GM19467 (cell line): ENCODE data around the gene LAMTOR1.

Experiments
- ATAC-seq: cut with Tn5 transposase; IDR thresholded peaks from one replicate; pipeline ENCODE4 v1.9.1; 2021; ENCODE audit warnings: mild to moderate bottlenecking, moderate library complexity; ENCODE audit not compliant: unreplicated experiment

Gene LAMTOR1

DNA sequence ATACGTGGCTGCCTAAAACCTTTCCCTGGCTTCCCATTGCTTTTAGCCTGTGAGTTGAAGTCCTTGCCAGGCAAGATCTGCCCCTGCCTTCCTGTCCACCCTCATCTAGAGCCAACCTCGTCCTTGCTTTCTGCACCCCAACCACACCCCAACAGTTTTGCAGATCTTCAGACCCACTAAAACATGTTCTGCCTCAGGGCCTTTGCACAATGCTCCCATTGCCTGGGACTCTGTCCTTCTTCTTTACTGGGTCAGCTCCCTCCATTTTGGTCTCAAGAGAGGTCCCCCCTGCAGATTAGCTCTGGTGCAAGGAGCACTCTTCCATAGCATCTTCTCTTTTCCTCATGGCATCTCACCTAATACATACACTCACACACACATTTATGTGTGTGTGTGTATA, 17.8 kb upstream of the LAMTOR1 start:
- no peak for ATAC-seq

DNA sequence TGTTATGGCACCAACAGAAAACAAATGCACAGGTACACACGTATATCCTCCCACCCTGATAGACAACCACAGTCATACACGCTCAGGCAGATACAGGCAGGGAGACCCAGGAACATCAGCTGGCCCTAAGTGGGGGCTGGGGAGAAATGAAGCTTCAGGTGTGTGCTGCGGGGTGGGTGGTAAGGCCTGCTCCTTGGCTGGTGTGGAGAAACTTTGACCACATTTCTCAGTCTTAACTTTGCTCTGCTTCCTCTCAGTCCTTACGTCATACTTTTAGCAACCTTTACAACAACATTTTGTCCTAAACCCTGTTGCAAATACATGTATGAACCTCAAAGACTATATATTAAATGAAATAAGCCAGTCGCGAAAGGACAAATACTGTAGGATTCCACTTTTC, 16.1 kb upstream of the LAMTOR1 start:
- ATAC-seq = no peak

DNA sequence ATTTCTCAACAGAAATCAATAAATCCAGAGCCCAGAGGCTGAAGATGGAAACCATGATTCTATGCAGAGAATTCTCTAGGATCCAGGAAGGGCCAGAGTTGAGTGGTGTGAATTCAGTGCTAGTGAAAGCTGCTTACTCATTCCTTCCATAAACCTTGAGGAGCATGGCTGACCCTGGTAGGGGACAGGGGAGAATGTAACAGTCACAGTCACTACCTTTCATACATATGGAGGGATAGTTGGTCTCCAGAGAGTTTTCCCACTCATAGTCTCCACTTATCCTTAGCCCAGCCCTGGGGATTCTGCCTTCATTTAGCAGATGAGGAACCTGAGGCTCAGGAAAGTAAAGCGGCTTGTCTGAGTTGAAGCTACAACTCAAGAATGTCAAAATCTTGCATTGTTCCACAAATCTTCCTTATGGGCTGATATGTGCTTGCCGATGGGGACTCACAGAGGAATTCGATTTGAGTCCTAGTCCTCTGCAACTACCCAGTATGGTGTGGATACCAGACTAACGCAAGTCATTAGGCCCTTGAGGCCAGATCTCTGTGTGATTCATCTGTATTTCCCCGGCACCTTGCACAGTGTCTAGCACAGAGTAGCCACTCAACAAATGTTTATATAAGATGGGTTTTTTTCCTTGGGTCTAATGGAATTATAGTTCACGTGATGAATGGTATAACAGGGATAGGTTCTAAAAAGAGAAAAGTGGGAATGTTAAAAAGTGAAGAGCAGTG, 13.1 kb upstream of the LAMTOR1 start:
- no peak for ATAC-seq

DNA sequence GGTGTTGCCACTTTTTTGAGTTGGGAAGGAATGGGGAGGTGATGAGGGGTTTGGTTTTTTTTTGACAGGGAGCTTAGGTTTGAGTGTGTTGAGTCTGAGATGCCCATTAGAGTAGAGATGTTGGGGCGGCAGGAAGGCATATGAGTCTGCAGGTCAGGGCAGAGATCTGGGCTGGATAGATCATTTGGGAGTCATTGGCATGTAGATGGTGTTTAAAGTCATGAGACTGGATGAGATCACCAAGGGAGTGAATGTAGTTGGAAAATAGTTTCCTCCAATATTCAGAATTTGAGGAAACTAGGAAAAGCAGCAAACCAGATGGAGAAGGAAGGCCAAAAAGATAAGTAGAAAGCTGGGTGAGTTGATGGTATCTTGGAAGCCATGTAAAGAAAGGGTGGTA, 11.5 kb upstream of the LAMTOR1 start:
- ATAC-seq = no peak

DNA sequence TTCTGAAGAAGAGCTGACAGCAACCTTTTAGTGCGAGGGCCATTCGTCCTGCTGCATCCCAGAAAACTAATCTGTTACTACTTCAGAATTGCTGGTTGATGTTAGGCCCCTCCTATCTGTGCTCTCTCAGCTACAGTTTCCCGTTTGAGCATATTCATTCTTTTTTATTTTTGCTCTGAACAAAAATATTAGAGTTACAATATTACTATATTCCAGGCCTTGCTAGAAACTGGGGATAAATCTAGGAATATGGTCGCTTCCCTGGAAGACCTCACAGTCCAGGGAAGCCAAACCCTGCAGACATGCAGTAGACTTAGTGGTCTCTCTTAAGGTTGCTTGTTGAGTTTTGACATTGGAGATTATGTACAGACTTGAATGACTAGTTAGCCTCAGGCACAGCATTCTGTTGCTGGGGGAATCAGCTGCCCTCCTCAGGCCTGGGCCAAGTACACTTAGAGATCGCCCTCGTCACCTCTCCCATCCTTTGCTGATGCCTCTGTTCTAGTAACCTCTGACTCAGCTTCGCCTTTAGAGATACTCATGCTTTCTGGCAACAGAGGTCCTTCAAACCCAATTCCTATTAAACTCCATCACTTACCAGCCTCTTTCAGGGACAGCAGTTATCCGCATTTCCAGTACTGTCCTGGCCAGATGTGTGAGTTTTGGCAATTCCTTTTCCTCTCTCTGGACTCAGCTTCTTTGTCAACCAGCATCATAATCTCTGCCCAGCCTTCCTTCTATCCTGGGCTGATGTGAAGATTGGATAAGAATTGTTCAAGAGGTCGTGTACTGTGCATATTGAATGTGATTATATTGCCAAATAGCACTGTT, 10.1 kb upstream of the LAMTOR1 start:
- no peak for ATAC-seq

DNA sequence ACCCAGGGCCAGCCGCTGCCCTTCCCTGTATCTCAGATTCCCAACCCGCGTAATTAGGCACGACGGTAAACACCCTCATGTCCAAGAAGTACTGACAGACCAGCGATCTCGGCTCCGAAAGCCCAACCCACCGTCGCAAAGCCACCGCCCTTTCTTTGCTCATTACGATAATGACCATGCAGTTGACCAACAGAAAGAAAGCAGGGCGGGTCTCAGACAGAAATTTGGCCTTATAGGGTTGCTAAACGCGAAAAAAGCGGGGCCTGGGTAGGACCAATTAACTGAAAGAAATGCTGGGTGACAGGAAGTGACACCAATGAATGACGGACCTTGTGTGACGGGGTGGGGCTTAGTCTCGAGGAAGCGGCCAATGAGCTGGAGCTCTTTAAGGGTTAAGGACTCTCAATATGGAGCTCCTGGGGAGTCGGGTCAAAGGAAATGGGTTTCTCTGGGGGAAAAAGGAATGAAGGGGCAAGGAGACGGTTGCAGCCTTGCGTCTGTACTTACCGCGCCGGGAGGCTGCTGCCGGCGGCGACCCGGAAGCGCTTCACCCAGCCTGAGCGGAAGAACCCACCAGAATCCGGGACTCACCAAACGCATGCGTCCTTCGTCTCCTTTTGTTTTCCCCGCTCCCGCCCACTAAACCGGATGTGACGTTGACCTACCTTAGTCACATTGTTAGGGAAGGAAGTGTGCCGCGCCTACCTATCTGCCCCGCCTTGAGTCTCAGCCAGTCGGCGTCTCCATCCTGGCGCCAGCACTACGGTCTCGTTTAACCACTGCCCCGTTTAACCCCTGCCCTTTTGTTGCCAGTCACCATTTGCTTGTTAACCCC, 9.3 kb upstream of the LAMTOR1 start, which contains the start of gene ANAPC15:
TSS of gene ANAPC15 (minus strand) at position 553 of the 835 bp plus-strand sequence. CDS start 1,419 bp downstream, outside the sequence.
- peak; percentile 82 for ATAC-seq

DNA sequence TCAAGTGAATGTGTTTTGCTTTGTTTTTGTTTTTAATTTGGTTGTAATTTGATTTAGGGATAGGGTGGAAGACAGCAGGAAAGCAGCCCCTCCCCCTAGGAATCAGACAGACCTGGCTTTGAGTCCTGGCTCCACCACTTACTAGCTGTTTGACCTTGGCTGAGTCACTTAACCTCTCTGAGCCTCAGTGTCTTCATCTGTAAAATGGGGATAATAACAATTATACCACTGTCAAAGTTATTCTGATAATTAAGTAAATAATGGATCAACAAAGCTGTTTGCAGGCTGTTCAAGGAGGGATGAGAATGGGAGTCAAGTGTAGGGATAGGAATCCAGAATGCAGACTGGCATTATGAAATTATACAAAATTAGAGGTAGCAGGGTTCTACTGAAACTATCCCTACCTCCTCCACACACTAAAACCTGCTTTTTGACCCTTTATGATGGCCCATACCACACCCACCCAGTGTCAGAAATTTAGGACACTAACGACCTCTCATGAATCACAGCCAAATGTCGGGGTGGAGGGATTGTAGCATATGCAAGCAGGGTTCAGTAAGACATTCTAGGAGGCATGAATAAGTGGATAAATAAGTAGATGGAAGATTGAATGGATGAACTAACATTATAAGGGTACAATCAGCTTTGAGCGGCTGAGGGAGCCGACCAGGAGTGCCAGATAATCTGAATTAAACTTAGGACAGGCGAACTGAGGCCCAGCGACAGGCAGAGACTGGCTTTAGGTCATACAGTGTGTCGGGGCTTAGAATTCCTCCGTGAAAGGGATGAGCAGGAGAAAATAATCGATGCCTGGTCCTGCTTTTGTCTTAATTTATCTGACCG, 8.4 kb upstream of the LAMTOR1 start:
- peak; percentile 1 for ATAC-seq

DNA sequence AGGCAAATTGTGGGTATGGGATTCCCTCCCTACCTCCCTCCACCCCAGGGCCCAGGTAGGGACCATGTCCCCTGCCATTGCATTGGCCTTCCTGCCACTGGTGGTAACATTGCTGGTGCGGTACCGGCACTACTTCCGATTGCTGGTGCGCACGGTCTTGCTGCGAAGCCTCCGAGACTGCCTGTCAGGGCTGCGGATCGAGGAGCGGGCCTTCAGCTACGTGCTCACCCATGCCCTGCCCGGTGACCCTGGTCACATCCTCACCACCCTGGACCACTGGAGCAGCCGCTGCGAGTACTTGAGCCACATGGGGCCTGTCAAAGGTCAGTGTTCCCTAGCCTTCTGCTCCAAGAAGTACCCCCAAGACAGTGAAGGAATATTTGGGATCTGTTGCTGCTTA, 2.8 kb upstream of the LAMTOR1 start, which contains the start of gene TOMT:
TSS of gene TOMT (plus strand) at position 37 of the 400 bp plus-strand sequence. CDS start at position 65, 28 bp downstream.
- ATAC-seq = no peak

DNA sequence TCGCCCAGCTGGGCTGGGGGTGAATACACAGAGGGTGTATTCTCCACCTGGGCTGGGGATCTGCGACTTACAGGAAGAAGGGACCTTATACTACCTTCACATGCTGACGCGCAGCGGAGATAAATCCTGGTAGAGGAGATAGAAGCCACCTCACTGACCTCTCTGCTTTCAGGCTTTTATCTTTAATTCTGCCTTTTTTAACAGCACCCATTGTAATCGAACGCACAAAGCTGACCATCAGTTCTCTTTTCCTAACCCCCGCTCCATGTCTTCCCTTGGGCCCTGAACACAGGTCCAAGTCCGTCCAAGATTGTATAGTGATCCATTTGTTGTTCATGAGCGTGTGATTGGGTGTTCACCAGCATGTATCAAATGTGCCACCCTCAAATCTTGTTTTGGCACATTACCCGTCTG, 664 bp upstream of the LAMTOR1 start:
- no peak for ATAC-seq

DNA sequence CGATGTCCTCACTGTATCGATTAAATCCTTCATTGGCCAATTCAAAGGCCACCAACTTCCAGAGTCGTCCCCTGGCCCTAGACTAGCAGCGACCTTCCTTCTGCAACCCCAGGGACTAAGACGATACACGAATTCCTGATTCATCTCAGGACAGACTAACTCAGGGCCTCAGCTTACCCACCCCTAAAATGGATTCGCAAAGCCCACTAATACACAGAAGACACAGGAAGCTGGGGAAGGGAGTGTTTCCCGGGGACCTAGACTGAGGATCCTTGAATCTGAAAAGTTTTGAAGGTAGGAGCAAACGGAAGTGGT, 509 bp downstream of the LAMTOR1 start:
- no peak for ATAC-seq

DNA sequence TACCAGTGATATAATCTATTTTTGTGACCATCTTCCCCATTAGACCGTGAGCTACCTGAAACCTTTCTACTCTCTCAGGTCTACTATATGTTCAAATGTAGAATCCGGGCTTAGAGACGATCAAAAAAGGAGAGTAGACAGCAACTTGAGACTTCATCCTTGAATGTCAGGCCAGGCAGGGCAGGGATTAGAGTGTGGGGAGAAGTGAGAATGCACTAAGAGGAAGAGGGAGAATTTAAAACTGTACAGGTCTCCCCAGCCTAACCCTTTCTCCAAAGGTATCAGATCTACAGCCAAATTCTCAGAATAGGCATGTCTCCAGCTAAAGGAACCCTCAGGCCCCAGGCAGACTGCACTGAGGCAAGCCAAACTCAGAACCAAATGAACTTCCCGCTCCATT, 935 bp downstream of the LAMTOR1 start:
- ATAC-seq = no peak

DNA sequence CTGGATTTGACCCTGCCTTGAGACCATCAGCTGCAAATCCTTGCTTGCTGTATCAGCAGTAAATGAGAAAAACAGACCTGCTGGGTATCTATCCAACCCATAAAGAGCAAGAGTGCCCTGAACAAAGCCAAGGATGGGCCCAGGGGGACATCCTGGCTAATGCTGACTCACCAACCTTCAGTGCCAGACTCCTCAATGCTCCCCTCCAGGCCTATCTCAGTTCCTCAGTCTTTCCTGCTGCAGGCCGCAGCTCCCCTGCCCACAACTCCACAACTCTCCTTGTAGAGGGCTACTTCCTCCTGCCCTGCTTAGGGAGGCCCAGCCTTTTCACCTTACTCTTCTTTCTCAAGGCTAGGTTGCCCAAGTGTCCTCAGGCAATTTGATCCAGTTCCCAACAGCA, 2.6 kb downstream of the LAMTOR1 start:
- ATAC-seq = no peak

DNA sequence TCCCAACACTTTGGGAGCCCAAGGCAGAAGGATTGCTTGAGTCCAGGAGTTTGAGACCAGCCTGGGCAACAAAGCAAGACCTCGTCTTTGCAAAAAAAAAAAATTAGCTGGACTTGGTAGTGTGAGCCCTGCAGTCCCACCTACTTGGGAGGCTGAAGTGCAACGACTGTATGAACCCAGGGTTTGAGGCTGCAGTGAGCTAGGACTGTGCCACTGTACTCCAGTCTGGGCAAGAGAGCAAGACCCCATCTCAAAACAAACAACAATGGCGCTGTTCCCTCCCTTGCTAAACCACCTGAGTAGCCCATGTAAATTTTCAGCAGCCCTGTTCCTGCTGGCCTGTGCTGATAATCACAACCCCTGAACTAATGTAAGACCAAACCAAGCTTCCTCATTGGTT, 3.1 kb downstream of the LAMTOR1 start:
- no peak for ATAC-seq

DNA sequence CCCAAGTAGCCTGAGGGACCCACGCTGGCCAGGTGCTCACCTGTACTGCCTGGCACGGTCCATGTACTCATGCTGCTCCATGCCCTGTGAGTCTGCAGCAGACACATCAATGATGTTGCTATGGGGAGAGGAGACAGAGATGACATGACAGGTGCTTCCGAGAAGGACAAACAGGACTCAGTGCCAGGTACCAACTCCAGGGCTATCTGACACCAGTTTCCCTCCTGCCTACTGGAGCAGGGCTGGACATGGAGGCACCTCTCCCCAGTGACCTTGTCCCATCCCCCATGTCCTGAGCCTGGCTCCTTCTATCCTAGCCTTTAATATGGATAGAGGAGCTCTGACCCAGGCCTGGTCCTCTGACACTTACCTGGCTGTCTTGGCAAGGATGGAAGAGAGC, 4.4 kb downstream of the LAMTOR1 start:
- no peak for ATAC-seq

DNA sequence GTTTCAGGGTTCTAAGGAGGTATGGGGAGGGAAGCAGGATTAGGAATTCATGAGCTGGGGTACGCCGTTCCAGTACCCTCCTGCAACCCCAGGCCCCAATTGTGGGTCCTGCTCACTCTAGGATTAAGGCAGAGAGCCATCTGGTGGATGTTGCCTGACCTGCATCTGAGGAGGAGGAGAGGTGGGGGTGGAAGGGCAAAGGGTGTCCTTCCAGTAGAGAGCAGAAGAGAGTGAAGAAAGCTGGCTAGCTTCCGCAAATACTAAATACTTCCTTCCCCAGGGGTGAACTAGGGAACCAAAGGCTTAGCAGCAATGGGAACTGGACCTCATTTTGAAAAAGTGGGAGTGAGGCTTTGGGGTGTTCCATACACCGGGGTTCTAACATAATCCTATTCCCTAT, 11.8 kb downstream of the LAMTOR1 start:
- no peak for ATAC-seq

DNA sequence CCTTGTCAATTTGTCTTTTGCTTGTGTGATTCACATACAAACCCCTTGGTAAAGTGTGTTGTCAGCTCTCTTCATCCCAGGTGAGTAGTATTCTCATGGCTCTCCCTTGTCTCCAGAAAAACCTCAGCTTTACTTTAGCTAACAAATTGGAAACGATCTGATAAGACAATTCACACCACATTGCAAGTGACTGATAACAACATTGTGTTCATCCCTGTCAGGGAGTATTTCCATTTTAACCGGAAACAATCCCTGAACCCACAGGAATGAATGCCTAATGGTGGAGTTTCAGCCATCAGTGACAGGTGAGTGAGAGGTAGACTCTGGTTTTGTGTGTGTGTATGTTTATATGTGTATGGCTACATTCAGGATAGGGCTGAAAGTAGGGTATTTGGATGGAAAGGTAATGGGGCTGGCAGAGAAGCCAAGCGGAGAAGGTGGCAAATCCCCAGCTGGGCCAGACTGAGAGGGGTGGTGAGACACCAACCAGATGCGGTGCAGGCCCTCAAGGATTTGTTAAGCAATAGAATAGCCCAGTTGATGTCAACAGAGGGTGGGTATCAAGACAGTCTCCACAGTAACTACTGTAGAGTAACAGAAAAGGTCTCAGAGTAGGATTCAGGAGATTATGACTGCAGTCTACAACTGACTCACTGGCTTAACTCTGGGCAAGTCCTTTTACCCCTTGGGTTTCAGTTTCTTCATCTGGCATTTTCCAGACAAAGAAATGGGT, 14.9 kb downstream of the LAMTOR1 start:
- no peak for ATAC-seq

DNA sequence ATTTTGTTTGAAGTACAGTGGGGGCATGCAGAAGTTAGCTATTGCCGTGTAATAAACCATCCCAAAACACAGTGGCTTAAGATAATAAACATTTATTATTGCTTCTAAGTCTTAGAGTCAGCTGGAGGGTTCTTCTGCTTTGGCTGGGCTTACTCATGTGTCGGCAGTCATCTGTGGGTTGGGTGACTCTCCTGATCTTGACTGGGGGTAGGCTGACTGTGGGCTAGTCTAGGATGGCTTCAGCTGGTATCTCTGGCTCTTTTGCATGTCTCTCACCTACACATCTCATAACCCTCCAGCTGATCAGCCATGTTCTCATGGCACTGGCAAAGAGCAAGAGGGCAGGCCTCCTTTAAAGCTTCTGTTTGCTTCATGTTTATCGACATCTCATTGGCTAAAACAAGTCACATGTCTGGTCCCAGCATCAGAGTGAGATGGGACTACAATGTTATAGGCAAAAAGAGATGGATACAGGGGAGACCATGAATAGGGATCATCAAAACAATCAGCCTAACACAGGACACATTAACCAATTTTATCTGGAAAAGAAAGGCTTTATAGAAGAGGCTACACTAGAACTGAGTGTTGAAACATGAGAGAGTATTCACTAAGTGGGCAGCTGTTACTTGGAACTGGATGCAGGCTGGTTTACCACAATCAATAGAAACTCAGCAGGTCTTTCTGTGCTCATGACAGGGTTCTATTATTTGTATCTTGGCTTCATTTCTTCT, 17.3 kb downstream of the LAMTOR1 start:
- no peak for ATAC-seq

DNA sequence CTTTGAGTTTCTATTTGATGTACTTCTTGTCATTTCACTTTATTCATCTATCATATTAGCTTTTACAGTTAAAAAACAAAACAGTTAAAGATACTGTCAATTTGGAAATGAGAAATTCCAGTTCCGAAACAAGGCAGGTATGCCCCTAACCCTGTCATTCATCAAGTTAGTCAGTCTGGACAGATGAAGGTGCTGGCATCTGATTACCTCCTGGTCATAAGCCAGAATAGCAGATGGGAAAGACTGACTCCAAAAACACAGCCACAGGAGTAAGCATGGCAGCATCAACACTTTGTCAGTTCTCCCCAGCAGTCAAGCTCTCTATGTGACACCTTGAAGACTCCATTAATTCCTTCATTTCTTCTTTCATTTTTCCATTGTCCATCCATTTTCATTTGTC, 18.1 kb downstream of the LAMTOR1 start:
- no peak for ATAC-seq

DNA sequence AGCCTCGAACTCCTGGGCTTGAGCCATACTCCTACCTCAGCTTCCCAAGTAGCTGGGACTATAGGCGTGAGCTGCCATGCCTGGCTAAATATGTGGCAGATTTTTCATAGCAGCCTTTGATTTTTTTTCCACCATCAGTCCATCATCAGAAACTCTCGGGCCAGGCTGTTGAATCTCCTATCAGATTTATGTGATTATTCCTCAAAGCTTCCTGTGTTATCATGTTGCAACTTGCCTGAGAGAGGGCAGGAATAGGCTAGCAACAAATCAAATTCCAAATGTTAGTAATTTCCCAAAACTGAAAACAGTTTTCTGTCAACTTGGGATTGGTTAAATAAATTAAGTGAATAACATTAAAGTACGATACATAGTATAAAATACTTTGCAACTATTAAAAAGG, 19.0 kb downstream of the LAMTOR1 start:
- no peak for ATAC-seq
